Endometrial microvascular endothelial cells (primary cell): ENCODE data around the gene NDUFB11. TPM values are rescaled to one million over a fixed set of nuclear protein-coding genes. Genes with fewer than 3 reads are reported as not detected.

Experiments
- in situ Hi-C: cut with HindIII; loops from 2 replicates; pipeline ENCODE4 v1.10.0; 2017; ENCODE audit warnings: low sequenced_read_pairs, low pct_unique_long_range_greater_than_20kb; ENCODE audit errors: inconsistent ontology term
- total RNA-seq: library from RNA; depleted of rRNA; stranded (reverse); fragments of >200 nt; gene quantifications from one replicate; pipeline ENCODE4 v1.2.3, GENCODE V29; 2015; ENCODE audit errors: inconsistent ontology term

Gene NDUFB11
- total RNA-seq = 40.3 TPM

- in situ Hi-C loops = no loop called here
Observed at GRCh38 chrX:47144626-47145394, at the start of gene NDUFB11, which contains the start of gene RBM10. TSS of gene NDUFB11 (minus strand) at chrX:47144702. CDS start at chrX:47144679, 23 bp downstream. TSS of gene RBM10 (plus strand) at chrX:47145221. CDS start at chrX:47147482, 2,261 bp downstream.

GRCh38 chrX:47193475-47194193, 49.1 kb upstream of the NDUFB11 start, which contains the start of gene UBA1:
TSS of gene UBA1 (plus strand) at chrX:47193829. CDS start at chrX:47198803, 4,974 bp downstream.
- in situ Hi-C loops = no loop called here

- in situ Hi-C loops = no loop called here
Observed at GRCh38 chrX:47191806-47192401, 47.4 kb upstream of the NDUFB11 start.

- in situ Hi-C loops = no loop called here
Observed at GRCh38 chrX:47191331-47191730, 46.8 kb upstream of the NDUFB11 start.

GRCh38 chrX:47190445-47191269, 46.2 kb upstream of the NDUFB11 start:
- in situ Hi-C loops = no loop called here

DNA sequence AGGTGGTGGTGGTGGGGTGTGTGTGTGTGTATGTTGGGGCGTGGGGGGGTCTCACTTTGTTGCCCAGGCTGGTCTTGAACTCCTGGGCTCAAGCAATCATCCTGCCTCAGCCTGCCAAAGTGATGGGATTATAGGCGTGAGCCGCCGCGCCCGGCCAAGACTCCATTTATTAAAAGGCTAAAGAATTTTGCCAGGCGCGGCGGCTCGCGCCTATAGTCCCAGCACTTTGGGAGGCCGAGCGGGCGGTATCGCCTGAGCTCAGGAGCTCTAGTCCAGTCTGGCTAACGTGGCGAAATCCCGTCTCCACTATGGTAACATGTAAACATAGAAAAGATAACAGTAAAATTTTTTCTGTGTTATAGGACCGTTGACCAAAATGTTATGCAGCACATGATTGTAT, 45.4 kb upstream of the NDUFB11 start:
- in situ Hi-C loops = no loop called here

DNA sequence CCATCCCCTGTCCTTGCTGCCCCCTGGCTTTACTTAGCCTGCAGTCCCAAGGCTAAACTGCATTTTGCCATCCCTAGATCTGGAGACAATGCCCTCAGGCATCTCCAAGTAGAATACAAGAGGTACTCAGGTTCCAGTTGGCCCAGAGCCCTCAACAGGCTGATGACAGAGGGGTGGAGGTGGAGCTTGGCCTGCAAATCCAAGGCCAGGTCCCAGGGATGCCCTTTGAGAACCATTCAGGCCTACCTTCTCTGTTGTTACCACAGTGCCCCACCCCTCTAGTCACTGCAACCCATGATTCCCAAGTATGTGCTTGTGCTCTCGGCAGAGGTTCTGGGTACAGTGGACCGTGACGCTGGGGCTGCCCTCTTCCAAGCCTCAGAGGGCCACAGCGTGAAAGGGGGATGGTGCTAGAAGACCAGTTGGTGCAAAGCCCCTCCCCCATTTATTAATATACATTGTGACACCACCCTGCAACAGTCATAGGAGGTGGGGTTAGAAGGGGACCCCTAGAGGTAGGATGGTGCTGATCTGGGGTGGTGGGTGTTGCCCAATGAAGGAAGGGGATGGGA, 42.7 kb upstream of the NDUFB11 start:
- in situ Hi-C loops = no loop called here

- in situ Hi-C loops = no loop called here
Observed at GRCh38 chrX:47186096-47186740, 41.7 kb upstream of the NDUFB11 start.

DNA sequence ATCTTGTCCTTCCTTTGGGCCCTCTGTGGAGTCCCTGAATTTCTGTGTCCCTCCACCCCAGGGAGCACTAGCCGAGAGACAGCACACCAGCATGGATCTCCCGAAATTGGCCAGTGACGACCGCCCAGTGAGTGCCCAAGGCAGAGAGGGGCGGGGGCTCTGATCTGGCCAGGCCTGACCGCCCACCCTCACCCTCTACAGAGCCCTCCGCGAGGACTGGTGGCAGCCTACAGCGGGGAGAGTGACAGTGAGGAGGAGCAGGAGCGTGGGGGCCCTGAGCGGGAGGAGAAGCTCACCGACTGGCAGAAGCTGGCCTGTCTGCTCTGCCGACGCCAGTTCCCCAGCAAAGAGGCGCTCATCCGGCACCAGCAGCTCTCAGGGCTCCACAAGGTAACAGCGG, 40.7 kb upstream of the NDUFB11 start:
- in situ Hi-C loops = no loop called here

GRCh38 chrX:47184486-47184885, 40.0 kb upstream of the NDUFB11 start:
- in situ Hi-C loops = no loop called here

DNA sequence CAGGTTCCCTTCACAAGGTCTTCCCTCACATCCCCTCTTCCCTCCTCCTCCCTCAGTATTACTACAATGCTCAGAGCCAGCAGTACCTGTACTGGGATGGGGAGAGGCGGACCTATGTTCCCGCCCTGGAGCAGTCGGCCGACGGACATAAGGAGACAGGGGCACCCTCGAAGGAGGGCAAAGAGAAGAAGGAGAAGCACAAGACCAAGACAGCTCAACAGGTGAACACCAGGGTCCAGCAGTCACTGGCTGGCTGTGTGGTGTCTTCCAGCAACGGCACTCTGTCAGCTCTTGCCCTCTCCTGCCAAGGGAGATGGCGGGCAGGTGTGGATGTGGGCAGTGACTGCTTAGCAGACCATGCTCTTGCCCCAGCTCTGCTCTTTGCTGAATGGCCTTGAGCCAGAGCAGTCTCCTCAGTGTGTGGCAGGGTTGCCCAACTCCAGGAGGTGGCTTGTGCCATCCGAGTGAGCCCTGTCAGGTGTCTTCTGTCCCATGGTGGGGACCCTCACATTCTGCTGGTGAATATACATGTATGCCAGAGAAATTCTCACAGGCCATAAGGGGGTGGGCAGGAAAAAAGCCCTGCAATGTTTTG, 37.7 kb upstream of the NDUFB11 start:
- in situ Hi-C loops = no loop called here

GRCh38 chrX:47181301-47181700, 36.8 kb upstream of the NDUFB11 start:
- in situ Hi-C loops = no loop called here

- in situ Hi-C loops = no loop called here
Observed at GRCh38 chrX:47180346-47180745, 35.8 kb upstream of the NDUFB11 start.

- in situ Hi-C loops = no loop called here
Observed at GRCh38 chrX:47179928-47180255, 35.4 kb upstream of the NDUFB11 start.

- in situ Hi-C loops = no loop called here
Observed at GRCh38 chrX:47179221-47179927, 34.9 kb upstream of the NDUFB11 start.

GRCh38 chrX:47178337-47178736, 33.8 kb upstream of the NDUFB11 start:
- in situ Hi-C loops = no loop called here

GRCh38 chrX:47177079-47177478, 32.6 kb upstream of the NDUFB11 start:
- in situ Hi-C loops = no loop called here
